ENCODE data around the gene HMOX2. TPM values are rescaled to one million over a fixed set of nuclear protein-coding genes. Genes with fewer than 3 reads are reported as not detected.

Gene HMOX2
- total RNA-seq, 2 donors from 2014 or later: 46.8 to 55.7 TPM

DNA sequence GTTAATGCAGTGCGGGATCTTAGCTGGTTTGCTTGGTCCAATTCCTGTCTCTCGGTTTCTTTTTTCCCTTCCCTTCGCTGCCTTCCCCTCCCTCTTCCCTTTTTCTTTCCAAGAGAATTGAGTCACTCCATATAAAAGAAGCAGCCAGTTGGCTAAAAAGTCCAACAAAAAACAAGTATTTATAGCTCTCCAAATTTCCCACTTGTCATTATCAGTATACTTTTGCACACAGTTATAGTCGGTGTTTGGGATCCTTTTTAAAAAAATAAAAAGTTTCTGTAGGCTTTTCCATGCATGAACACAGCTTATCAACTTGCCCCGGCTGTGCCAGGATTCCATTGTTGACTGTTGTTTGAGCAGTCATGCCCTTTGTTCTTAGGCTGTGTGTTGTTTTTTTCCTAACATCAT is 24.9 kb downstream of the HMOX2 start:
- H3K9ac ChIP-seq (ENCODE audit: low read depth in 2 of 2, low read length in 2 of 2): no peak overlapping the region
- H3K36me3 ChIP-seq: no peaks in the 10 kb centered on the region
- no peak overlapping the region for H3K4me3 ChIP-seq
- no peak for DNase-seq
- TF ChIP-seq, protein P1, sequence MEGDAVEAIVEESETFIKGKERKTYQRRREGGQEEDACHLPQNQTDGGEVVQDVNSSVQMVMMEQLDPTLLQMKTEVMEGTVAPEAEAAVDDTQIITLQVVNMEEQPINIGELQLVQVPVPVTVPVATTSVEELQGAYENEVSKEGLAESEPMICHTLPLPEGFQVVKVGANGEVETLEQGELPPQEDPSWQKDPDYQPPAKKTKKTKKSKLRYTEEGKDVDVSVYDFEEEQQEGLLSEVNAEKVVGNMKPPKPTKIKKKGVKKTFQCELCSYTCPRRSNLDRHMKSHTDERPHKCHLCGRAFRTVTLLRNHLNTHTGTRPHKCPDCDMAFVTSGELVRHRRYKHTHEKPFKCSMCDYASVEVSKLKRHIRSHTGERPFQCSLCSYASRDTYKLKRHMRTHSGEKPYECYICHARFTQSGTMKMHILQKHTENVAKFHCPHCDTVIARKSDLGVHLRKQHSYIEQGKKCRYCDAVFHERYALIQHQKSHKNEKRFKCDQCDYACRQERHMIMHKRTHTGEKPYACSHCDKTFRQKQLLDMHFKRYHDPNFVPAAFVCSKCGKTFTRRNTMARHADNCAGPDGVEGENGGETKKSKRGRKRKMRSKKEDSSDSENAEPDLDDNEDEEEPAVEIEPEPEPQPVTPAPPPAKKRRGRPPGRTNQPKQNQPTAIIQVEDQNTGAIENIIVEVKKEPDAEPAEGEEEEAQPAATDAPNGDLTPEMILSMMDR (IDR thresholded peaks at IDR 0.05): no peak
- H3K27me3 ChIP-seq: no peaks in the 10 kb centered on the region
- peak overlapping the region; percentile 14 for H3K27ac ChIP-seq
- intact Hi-C loops (cut with DNase I): no loop called here
- no peaks in the 10 kb centered on the region for H3K9me3 ChIP-seq
- peaks cover 6% of the 10 kb centered on the region for H3K4me1 ChIP-seq

DNA sequence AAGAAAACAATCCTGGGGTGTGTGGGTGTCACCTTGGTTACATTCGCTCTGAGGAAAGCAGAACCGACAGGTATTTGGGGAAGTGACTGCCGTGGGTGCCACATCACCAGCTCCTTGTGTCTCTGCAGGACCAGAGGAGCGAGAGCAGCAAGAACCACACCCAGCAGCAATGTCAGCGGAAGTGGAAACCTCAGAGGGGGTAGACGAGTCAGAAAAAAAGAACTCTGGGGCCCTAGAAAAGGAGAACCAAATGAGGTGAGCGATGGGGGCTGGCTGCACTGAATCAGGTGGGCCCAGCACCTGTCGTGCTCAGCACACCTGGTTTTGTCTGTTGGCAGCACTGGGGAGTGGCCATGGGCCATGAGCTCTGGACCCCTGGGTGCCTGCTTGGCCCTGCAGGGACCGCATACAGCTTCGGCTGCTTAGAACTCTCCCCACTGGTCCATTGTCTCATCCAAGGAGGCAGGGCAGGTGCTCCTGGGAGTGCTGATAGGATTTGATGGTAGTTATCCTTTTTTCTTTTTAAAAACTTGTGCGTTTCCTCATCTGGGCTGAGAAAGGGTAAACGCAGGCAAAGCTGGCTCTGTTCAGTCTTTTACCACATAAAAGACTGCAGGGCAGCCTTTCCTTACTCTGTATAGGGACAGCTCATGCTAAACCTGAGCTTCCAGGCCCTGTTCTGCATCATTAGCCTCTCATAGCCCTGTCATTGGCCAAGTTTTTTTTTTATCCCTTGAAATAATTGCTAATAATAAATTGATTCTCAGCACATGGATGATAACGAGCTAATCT is 29.4 kb downstream of the HMOX2 start:
- no peak overlapping the region for H3K9ac ChIP-seq (ENCODE audit: low read depth in 2 of 2, low read length in 2 of 2)
- intact Hi-C loops (cut with DNase I): loop anchor here (2.0 kb wide), 1 partner anchor 43 kb away; no protein-coding TSS in a partner anchor
- H3K4me3 ChIP-seq: no peak overlapping the region
- H3K27me3 ChIP-seq: no peaks in the 10 kb centered on the region
- no peak for DNase-seq
- H3K27ac ChIP-seq: peak overlapping the region; percentile 7
- H3K9me3 ChIP-seq: no peaks in the 10 kb centered on the region
- peaks cover 6% of the 10 kb centered on the region for H3K36me3 ChIP-seq
- TF ChIP-seq, protein P1 (IDR thresholded peaks at IDR 0.05): no peak
- peaks cover 3% of the 10 kb centered on the region for H3K4me1 ChIP-seq

DNA sequence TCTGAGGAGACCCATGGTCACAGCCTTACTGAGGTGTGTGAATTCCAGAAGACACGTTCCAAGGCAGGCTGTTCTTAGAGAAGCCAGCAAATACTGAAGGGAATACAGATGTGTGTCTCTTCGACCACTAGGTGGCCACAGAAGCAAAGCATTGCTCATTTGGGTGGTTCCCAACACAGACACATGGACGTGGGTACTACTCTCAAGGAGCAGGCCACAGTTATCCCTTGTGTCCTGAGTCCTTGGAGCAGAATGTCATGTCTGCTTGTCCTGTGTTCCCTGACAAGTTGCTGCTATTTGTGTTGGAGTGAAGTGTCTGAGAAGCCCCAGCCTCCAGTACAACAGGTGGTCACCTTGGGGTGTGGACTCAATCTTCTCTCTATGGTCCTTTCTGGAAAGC is 30.3 kb downstream of the HMOX2 start:
- Histone ChIP-seq H3K9ac (ENCODE audit: low read depth in 2 of 2, low read length in 2 of 2) (no peak overlapping the region), H3K4me3 (no peak overlapping the region), H3K9me3 (no peaks in the 10 kb centered on the region), H3K27ac (no peak overlapping the region), H3K36me3 (peaks cover 6% of the 10 kb centered on the region), H3K4me1 (peaks cover 5% of the 10 kb centered on the region), H3K27me3 (no peaks in the 10 kb centered on the region)
- TF ChIP-seq, protein P1 (IDR thresholded peaks at IDR 0.05): peak; percentile 73
- DNase-seq: peak; percentile 66
- intact Hi-C loops (cut with DNase I): loop anchor here (2.0 kb wide), 1 partner anchor 42 kb away; no protein-coding TSS in a partner anchor

DNA sequence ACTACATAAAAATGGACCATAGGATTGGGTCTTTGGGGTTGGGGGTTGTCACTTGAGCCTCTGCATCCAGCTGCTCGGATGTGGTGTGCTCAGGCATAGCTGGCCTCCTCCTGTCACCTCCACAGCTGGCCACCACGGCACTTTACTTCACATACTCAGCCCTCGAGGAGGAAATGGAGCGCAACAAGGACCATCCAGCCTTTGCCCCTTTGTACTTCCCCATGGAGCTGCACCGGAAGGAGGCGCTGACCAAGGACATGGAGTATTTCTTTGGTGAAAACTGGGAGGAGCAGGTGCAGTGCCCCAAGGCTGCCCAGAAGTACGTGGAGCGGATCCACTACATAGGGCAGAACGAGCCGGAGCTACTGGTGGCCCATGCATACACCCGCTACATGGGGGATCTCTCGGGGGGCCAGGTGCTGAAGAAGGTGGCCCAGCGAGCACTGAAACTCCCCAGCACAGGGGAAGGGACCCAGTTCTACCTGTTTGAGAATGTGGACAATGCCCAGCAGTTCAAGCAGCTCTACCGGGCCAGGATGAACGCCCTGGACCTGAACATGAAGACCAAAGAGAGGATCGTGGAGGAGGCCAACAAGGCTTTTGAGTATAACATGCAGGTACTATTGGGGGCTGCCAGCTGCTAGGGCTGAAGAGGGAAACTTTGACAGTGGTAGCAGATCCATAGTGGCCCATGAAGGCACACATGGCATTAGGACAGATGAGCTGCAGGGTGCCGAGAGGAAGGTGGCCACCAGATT is 31.6 kb downstream of the HMOX2 start:
- intact Hi-C loops (cut with DNase I): loop anchor here (2.0 kb wide), 1 partner anchor 41 kb away; no protein-coding TSS in a partner anchor
- TF ChIP-seq, protein P1 (IDR thresholded peaks at IDR 0.05): no peak
- no peak overlapping the region for H3K9ac ChIP-seq (ENCODE audit: low read depth in 2 of 2, low read length in 2 of 2)
- no peak overlapping the region for H3K27ac ChIP-seq
- DNase-seq: no peak
- no peaks in the 10 kb centered on the region for H3K9me3 ChIP-seq
- H3K4me3 ChIP-seq: no peak overlapping the region
- H3K36me3 ChIP-seq: peaks cover 6% of the 10 kb centered on the region
- no peaks in the 10 kb centered on the region for H3K27me3 ChIP-seq
- H3K4me1 ChIP-seq: peaks cover 8% of the 10 kb centered on the region

DNA sequence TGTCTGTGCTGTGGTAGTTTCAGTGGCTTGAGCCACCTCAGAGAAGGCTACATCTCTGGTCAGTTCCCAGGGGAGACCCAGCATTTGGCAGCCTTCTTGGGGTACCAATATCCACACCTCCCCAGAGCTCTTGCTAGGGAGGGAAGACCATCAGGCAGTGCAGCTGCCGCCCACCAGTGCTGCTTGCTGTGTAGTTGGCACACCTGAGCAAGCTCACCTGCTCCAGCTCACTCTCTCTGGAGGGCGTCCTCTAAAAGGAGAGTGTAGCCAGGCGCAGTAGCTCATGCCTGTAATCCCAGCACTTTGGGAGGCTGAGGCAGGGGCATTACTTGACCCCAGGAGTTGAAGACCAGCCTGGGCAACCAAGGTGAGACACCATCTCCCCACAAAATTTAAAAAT is 32.6 kb downstream of the HMOX2 start:
- intact Hi-C loops (cut with DNase I): no loop called here
- Histone ChIP-seq H3K9me3 (no peaks in the 10 kb centered on the region), H3K36me3 (peaks cover 6% of the 10 kb centered on the region), H3K9ac (ENCODE audit: low read depth in 2 of 2, low read length in 2 of 2) (no peak overlapping the region), H3K4me3 (no peak overlapping the region), H3K27me3 (no peaks in the 10 kb centered on the region), H3K4me1 (peaks cover 8% of the 10 kb centered on the region), H3K27ac (no peak overlapping the region)
- no peak for DNase-seq
- TF ChIP-seq, protein P1 (IDR thresholded peaks at IDR 0.05): no peak

All from colonic mucosa (tissue), 4 donors.